HepG2 (cell line): ENCODE measurements around the gene CIB2. TPM values are rescaled to one million over a fixed set of nuclear protein-coding genes. Genes with fewer than 3 reads are reported as not detected.

Source experiments
- DPF2 ChIP-seq: sonication (generic); formaldehyde crosslinking; IDR thresholded peaks from 2 replicates; pipeline ENCODE4 v1.4.0; 2020; ENCODE audit warnings: mild to moderate bottlenecking, low read depth, missing genetic modification reagents, borderline replicate concordance
- GABPA ChIP-seq, 2 experiments: IDR thresholded peaks; 2 replicates each; pipeline ENCODE4 v1.6.1; 2011 to 2016; ENCODE audit warnings: low read depth in 2 of 2, low read length in 1 of 2, missing biosample characterization in 1 of 2, missing genetic modification characterization in 1 of 2
- GZF1 ChIP-seq: sonication (generic); formaldehyde crosslinking; IDR thresholded peaks from 2 replicates; pipeline ENCODE4 v1.5.1; 2020; ENCODE audit warnings: mild to moderate bottlenecking, missing genetic modification reagents
- HOXA5 ChIP-seq: sonication (generic); formaldehyde crosslinking; IDR thresholded peaks from 2 replicates; pipeline ENCODE4 v1.4.0; 2020; ENCODE audit warnings: missing genetic modification reagents
- IRF1 ChIP-seq: sonication (generic); formaldehyde crosslinking; IDR thresholded peaks from 2 replicates; pipeline ENCODE4 v1.4.0; 2020; ENCODE audit warnings: low read depth, mild to moderate bottlenecking, missing genetic modification reagents
- PLRG1 ChIP-seq: fragments of 450-650 bp; conservative IDR thresholded peaks from 2 replicates; pipeline ENCODE4 v1.6.1; 2016
- PRPF4 ChIP-seq: fragments of 200-400 bp; formaldehyde crosslinking; IDR thresholded peaks from 2 replicates; pipeline ENCODE4 v1.6.1; 2016; ENCODE audit warnings: low read length, low read depth; ENCODE audit not compliant: poor library complexity, severe bottlenecking
- PTBP1 ChIP-seq: fragments of 200-400 bp; formaldehyde crosslinking; IDR thresholded peaks from 2 replicates; pipeline ENCODE4 v1.6.1; 2018; ENCODE audit warnings: low read length, low read depth; ENCODE audit not compliant: poor library complexity, severe bottlenecking
- RXRA ChIP-seq: sonication (generic); formaldehyde crosslinking; IDR thresholded peaks from 2 replicates; pipeline ENCODE4 v1.5.1; 2020; ENCODE audit warnings: missing genetic modification reagents
- SP140L ChIP-seq: sonication (generic); formaldehyde crosslinking; IDR thresholded peaks from 2 replicates; pipeline ENCODE4 v1.4.0; 2020; ENCODE audit warnings: missing genetic modification reagents, borderline replicate concordance
- SRSF4 ChIP-seq: fragments of 200-400 bp; formaldehyde crosslinking; IDR thresholded peaks from one replicate; pipeline ENCODE4 v1.6.1; 2018; ENCODE audit warnings: mild to moderate bottlenecking, low read depth, low read length, moderate library complexity; ENCODE audit not compliant: poor library complexity, severe bottlenecking
- TFDP1 ChIP-seq: IDR thresholded peaks from 2 replicates; pipeline ENCODE4 v1.6.1; 2016; ENCODE audit warnings: missing compliant biosample characterization, missing genetic modification reagents, borderline replicate concordance
- ZBTB34 ChIP-seq: sonication (generic); formaldehyde crosslinking; IDR thresholded peaks from 2 replicates; pipeline ENCODE4 v1.8.0; 2022; ENCODE audit warnings: mild to moderate bottlenecking, missing genetic modification reagents
- ZNF142 ChIP-seq: sonication (generic); formaldehyde crosslinking; IDR thresholded peaks from 2 replicates; pipeline ENCODE4 v1.4.0; 2020; ENCODE audit warnings: missing genetic modification reagents
- ZNF260 ChIP-seq: sonication (generic); formaldehyde crosslinking; IDR thresholded peaks from 2 replicates; pipeline ENCODE4 v1.4.0; 2020; ENCODE audit warnings: missing genetic modification reagents, low read depth, mild to moderate bottlenecking, borderline replicate concordance
- ZNF329 ChIP-seq: sonication (generic); formaldehyde crosslinking; IDR thresholded peaks from 2 replicates; pipeline ENCODE4 v1.9.0; 2021; ENCODE audit warnings: low read depth, mild to moderate bottlenecking, missing genetic modification reagents
- ZNF576 ChIP-seq: sonication (generic); formaldehyde crosslinking; IDR thresholded peaks from 2 replicates; pipeline ENCODE4 v1.4.0; 2020; ENCODE audit warnings: mild to moderate bottlenecking, missing genetic modification reagents
- ZNF629 ChIP-seq: sonication (generic); formaldehyde crosslinking; conservative IDR thresholded peaks from 2 replicates; pipeline ENCODE4 v1.5.0; 2020; ENCODE audit warnings: missing genetic modification reagents
- ZNF672 ChIP-seq: sonication (generic); formaldehyde crosslinking; IDR thresholded peaks from 2 replicates; pipeline ENCODE4 v1.8.1; 2022; ENCODE audit warnings: missing genetic modification reagents
- ZNF746 ChIP-seq: sonication (generic); formaldehyde crosslinking; IDR thresholded peaks from 2 replicates; pipeline ENCODE4 v1.8.0; 2022; ENCODE audit warnings: mild to moderate bottlenecking, missing genetic modification reagents
- polyA plus RNA-seq, 8 experiments: library from polyadenylated mRNA; depleted of rRNA in 3 of 8; stranded (reverse) in 7 of 8; unstranded in 1 of 8; fragments of >200 nt; fragmentation: Illumina TruSeq in 4 of 8; extraction: Trizol in 4 of 8; gene quantifications; 2 replicates each; pipeline versions ENCODE4 v1.2.1 to v1.2.3, GENCODE V29; 2011 to 2016; ENCODE audit warnings: low read depth in 4 of 8, missing spikeins in 1 of 8, mixed read lengths in 1 of 8; ENCODE audit not compliant: insufficient read depth in 1 of 8
- total RNA-seq, 5 experiments: library from RNA; depleted of rRNA; stranded (reverse); fragments of >200 nt; fragmentation: Illumina TruSeq; extraction: Trizol; gene quantifications; 2 replicates each; pipeline ENCODE4 v1.2.3, GENCODE V29; 2016; ENCODE audit warnings: low read depth in 1 of 5

Gene CIB2
- total and polyA plus RNA-seq, 2 of the 13 experiments (the other 11 are each of a cell fraction or from before 2014, with no cell fraction given): 1.4 to 1.5 TPM

GRCh38 chr15:78131295-78132061, at the start of gene CIB2 (continued):
- TF ChIP-seq IRF1 (CRISPR knock-in tag) (no peak), GABPA (IDR thresholded peaks at IDR 0.05; ENCODE audit: low read depth, low read length) (peak; percentile 68), GABPA (CRISPR knock-in tag; IDR thresholded peaks at IDR 0.05; ENCODE audit: low read depth) (peak; percentile 78), ZBTB34 (CRISPR knock-in tag) (no peak), HOXA5 (CRISPR knock-in tag) (peak; percentile 71; the same call in 1 of the 2 replicates), SP140L (CRISPR knock-in tag) (no peak), ZNF746 (CRISPR knock-in tag) (no peak), DPF2 (CRISPR knock-in tag) (no peak), ZNF576 (CRISPR knock-in tag) (no peak), SRSF4 (no peak), ZNF142 (CRISPR knock-in tag) (no peak), PTBP1 (no peak), ZNF260 (no peak), ZNF629 (CRISPR knock-in tag) (no peak), ZNF672 (CRISPR knock-in tag) (no peak), PRPF4 (no peak), GZF1 (CRISPR knock-in tag) (no peak), PLRG1 (no peak), ZNF329 (CRISPR knock-in tag) (no peak), TFDP1 (CRISPR knock-in tag) (peak; percentile 58; the same call in 1 of the 2 replicates), RXRA (CRISPR knock-in tag) (peak; percentile 32; the same call in 1 of the 2 replicates)
